Kidney glomerular epithelial cell (primary cell): ENCODE measurements around the gene TCF12.

Experiments
- DNase-seq: peaks from one replicate; lab custom pipeline; 2025; lab: John Stamatoyannopoulos, UW

Gene TCF12

DNA sequence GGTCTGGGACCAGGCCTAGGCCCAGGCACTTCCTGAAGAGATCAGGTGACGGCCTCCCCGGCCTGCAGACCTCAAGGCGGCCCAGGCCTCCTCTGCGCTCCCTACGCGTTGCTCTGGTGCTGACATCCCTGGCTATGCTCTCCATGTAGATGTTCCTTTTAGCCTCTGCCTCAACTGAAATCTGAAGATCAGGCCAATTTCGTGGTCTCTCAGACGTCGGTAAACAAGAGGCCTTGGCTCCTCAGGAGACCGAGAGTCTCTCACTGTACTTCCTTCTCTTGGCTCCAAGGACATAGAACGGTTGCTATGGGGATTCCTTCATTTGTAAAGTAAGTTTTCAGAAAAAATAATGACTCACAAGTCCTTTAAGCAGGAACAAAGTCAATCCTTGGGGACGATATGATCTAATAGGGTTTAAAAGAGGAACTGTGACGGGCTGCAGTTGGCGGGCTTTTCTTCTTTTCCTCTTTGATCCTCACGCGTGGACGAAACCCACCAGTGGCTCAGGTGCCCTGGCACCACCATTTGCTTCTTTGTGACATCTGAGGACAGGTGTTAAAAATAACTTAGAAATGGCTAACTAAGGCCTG lies 402.3 kb downstream of the TCF12 start:
- peak; percentile 33 for DNase-seq

DNA sequence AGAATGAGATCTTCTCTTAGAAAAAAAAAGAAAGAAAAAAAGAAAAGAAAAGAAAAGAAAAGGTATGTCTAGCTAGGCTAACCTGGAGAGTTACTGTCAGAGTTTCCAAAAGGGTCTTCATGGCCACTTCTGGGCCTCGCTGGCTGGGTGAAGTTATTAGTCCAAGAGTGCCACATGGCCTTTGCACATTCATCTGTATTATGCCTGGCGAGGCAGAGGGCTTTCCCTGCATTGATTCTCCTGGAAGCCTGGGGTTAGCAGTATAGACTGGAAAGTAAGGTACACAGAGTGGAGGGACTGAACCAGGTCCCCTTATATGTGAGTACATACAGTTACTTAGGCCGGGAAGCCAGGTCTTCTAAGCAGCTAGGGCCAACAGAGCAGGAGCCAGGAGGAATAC lies 403.0 kb downstream of the TCF12 start:
- no peak for DNase-seq

DNA sequence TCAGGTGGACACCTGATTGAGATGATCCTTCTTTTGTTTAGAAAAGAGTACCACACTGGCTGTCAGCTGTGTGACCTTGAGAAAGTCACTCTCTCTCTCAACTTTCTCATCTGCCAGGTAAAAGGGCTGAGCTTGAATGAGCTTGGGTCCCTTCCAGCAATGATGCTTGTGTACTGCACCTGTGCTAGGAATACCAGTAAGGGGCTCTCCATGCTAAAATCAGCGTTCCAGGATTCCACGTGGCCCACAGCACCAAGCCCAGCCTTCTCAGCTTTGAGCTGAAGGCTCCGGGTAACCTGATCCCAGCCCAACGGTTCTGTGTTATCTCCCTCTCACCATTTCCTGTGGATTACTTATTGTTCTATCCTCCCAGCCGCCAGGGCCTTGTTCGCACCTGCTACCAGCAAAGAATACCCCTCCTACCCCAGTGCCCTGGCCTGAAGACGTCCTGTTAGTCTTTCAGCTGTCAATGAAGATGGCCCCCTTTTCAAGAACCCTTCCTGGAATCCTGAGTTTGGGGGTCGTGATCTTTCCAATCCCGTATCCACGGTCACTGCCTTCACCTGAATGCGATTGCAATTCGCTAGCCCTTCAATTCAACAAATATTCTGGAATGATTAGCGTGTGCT lies 403.6 kb downstream of the TCF12 start:
- no peak for DNase-seq

DNA sequence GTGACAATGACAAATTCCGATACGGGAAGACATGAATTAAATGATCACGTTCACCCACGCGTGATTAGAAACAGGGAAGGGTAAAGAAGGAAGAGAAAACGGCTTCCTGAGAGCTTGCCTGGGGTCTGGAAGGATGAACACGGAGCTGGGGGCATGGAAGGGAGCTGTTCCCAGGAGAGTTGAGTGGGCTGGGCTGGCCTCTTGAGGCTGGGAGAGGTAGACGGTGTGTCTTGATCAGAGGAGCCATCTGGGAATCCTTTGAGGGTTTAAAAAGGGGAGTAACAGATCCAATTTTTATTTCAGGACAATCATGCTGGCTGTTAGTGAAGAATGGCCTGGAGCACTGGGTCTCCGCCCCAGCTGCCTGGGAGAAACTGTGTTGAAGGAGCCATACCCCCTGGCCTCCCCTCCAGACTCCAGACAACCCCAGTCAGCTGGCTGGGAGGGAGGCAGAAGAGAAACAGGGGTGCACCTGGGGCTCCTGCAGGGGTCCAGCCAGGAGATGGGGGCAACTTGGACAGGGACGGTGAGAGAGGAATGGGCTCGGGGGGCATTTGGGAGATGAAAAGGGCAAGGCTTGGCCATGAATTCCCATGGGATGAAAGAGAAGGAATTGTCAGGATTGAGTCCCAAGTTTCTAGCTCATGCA lies 404.3 kb downstream of the TCF12 start:
- DNase-seq = no peak

DNA sequence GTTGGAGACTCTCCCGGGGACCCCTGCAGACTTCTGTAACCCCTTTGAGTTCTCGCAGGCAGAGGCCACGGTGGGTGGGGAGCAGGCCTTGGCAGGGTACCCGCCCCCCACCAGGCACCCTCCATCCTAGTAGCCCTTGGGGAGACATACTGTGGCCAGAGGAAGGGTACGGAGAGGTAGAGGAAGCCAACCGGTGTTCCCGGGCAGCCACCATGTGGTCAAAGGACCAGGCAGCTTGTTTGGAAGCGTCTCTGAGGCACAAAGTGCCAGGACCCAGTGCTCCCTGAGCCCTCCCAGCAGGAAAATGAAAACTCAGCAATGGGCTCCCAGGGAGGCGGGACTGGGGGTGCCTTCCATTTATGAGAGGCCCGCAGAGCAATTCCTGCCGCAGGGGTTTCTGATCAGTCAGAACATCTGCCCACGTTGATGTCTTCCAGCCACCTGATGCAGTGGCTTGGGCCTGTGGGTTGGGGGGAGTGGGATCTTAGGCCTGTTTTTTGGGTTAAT lies 404.9 kb downstream of the TCF12 start:
- no peak for DNase-seq

DNA sequence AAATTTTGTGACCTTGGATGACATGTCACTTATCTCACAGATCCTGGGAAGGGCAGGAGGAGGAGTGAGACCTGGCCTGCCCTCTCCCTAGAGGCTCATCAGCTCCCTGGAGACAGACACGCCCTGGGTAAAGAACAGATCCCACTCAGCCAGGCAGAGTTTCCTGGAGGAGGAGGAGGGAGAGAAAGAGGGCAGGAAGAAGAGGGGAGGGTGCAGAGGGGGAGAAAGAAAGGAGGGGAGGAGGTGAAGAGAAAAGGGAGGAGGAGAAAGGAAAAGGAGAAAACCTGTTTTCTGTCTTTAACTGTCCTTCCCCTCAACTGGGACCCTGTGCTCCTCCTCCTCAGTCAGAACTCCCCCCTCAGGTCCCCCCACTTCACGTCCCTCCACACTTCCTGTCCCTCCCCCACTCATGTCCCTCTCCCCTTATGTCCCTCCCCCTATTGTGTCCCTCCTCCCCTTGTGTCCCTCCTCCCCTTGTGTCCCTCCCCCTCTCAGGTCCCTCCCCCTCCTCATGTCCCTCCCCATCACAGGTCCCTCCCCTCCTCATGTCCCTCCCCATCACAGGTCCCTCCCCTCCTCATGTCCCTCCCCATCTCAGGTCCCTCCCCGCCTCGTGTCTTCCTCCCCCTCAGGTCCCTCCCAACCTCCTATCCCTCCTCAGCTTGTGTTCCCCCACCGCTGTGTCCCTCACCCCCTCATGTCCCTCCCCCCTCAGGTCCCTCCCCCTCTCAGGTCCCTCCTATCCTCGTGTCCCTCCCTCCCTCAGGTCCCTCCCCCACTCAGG lies 405.6 kb downstream of the TCF12 start:
- peak; percentile 80 for DNase-seq

DNA sequence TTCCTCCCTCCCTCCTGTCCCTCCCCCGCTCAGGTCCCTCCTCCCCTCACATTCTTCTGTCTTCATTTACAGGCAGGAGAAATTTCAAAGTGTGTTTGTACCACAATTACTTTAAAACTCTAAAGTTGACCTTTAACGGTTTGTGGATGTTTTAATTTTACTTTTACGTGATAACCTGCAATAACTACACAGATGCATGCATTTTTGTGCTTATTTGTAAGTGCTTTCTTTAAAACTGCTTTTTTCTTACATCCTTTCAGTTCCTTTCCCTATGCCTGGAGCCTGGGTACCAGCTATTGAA lies 406.1 kb downstream of the TCF12 start:
- no peak for DNase-seq

DNA sequence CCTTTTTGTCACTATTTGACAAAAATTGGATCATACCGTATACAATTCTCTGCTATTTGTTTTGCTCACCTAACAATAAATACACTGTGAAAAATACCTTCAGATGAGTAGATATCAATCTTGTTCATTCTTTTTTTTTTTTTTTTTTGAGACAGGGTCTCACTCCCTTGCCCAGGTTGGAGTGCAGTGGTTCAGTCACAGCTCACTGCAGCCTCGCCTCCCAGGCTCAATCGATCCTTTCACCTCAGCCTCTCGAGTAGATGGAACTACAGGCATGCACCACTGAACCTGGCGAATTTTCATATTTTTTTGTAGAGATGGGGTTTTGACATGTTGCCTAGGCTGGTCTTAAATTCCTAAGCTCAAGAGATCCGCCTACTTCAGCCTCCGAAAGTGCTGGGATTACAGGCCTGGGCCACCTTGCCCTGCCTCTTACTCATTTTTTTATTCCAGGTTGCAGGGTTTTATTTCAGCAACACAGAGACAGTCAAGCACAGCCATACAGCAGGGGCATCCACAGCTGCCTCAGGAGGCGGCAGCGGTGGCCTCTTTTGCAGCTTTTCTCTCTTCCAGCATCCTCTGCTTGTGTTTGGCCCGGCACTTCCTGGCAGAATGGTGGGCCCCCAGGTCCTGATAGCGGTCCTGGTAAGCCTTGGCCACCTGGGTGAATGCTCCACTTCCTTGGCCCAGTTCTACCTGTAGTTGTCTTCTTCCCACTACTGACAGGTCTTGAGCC lies 406.7 kb downstream of the TCF12 start:
- DNase-seq = no peak

DNA sequence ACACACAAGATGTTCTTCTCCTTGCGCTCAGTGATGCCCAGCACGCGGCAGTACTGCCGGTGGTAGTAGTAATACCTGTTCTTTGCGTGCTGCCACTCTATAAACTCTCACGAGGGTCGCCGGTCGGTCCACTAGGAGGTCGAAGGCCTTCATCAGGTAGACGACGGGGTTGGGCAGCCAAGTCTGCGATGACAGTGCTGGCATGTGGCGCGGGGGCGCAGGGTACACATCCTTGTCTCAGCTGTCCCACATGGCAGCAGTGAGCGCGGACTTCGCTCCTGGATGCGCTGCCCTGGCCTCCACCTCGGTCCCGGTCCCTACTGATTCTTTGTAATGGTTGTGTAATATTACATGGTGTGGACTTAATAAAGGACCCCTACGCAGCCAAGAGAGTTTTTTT lies 407.8 kb downstream of the TCF12 start:
- DNase-seq = no peak

DNA sequence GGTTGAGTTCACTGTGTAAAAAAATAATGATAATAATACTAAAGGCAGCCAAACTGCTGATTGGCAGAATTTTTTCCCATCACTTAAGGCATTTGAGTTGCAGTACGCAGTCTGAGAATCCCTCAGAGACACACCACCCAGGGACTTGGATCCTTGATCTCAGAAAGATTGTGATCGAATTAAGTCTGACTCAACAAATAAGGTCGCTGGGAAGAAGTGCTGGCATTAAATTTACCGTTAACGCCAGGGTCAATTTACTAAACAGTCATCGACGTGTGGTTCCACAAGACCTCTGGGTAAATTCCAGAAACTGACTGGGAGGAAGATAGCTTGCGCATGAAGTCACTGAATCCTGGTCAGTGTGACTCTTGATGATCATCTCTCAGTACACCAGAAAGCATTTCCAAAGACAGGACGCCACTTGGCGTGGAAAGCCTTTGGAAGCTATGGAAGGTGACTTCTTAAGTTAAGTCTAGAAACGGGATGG lies 409.6 kb downstream of the TCF12 start:
- DNase-seq = peak; percentile 24

DNA sequence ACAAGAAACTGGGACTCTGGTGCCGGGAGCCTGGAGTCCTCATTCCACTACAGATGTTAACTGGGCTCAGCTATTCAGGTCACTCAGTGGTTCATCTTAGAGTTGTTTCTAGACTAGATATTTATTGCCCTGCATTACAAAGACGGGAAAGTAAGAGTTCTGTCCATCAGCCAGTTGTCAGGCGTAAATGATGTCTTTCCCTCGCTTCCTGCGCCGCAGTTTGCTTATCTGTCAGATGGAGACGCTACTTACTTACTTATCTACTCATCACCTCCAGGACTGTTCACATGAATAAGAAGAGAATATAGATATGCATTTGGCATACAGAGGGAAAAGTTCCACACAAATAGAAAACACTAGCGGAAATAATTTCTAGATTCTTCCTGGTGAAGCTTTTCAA lies 410.0 kb downstream of the TCF12 start:
- DNase-seq = no peak

DNA sequence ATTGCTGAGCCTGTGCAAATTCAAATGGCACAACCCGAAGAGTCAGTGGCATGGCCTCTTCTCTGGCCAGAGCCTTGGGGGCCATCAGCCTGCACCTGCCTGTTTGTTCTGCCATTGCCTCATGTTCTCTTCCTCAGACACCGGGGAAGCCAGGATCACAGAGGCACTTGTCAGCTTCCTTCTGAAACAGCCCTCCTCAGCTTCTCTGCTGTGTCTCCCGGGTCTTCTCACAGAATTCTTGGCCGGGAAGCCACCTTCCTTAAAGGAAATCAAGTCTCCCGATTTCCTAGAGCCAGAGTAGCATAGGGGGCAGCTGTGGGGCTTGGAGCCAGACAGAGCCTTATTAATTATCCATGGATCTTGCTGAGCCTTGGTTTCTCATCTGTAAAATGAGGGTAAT lies 410.5 kb downstream of the TCF12 start:
- DNase-seq = no peak

DNA sequence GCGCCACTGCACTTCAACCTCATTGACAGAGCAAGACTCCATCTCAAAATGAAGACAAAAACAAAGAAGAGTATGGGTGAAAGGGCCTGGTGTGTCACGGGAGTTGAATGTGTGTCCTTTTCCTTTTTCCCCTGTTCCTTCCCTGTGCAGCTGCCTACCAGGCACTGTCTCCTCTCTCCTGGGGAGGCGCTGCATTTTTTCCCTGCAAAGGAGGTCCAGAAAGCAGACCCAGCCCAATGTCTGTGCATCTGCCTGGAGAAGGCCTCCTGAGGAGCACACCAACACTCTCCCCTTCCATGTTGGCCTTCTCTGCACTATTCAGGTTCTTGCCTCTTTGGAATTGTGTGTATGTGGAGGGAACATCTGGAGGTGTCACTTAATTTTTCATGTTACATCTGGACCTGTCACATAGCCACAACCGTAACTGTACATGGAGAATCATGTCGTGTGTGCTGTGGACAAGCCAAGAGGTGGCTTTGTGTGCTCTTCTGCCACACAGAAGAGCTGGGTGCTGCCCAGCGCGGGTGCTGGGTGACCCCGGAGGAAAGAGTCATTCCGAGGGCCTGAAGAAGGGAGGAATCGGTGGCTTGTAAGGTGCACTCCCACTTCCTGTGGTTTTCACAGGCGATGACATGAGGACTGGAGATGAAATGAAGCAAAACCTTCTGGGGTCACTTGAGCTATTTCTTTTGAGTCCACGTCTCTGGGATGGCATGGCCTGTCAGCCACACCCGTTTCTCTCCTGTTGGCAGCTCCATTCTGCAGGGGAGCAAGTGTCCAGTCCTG lies 411.3 kb downstream of the TCF12 start:
- DNase-seq = peak; percentile 26

DNA sequence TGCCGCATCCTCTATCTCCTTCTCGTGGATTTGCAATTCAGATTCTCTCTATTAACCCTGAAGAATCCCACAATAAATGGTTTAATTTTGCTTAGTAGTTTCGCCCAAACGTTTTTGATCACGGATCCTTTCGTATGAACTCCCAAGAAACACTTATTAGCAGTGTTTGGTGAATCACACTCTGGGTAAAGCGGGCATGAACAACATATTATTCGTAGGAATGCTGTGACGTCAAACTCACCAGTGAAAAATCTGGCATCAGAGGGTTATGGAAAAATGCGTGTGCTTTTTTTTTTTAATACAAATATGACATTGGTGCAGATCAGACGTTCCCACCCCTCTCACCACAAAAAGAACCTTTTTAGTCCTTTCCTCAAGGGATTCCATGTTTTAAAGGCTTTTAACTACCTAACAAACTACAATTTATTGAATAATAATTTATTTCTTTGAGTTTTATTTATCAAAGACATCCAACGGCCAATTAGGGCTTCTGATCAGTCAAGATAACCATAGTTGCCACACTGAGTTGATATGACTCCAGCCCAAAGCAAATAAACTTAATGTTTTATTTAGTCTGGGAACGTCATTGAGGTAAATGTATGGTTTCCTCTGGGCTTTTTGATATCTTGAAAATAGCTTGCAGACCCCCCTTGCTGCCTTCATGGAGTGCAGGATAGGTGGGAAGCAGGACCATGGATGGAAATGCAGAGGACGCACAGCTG lies 412.3 kb downstream of the TCF12 start:
- DNase-seq = no peak

DNA sequence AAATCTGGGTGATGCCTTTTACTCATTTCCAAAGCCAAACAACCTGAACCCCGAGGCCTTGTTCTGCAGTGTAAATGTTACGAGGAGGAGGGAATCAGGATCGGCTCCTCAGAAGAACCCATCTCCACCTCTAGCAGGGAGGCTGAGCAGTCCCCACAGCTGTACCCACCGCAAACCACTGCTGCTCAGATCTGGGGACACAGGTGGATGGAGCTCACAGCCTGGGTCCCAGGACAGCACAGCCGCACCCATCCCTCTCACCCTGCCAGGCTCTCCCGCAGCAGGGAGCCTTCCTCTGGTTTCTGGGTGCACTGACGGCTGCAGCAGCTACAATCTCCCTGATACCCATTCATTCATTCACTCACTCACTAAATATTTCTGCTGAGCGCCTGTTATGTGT lies 413.9 kb downstream of the TCF12 start:
- no peak for DNase-seq

DNA sequence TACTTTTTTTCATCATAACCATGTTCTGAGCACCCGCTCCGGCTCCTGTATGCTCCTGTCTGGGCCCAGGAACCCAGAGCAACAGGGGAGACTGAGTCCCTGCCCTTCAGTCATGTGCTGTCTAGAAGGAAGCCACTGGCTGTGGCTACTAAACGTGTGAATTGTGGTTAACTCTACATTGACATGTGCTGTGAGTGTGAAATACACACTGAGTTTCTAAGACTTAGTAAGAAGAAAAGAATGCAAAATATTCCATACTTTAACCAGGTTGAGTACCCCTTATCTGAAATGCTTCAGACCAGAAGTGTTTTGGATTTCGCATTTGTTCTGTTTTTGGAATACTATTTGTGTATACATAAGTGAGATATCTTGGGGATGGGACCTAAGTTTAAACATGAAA lies 415.0 kb downstream of the TCF12 start:
- peak; percentile 40 for DNase-seq

DNA sequence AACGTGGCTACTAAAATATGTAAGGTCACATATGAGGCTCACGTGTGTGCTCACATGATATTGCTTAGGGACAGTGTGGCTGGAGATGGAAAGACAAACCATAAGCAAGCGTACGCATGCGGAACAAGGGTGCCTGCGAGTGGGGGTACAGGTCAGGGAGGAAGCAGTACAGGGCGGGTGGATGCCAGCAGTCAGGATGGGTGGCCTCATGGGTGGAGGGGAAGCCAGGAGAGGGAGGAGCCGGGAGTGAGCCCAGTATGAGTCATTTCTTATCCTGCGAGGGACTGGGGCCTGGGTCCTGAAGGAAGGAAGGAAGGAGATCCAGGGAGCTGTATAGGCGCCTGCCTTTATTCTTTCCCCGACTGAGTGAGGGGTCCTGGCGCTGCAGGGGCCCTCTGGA lies 415.8 kb downstream of the TCF12 start:
- no peak for DNase-seq

DNA sequence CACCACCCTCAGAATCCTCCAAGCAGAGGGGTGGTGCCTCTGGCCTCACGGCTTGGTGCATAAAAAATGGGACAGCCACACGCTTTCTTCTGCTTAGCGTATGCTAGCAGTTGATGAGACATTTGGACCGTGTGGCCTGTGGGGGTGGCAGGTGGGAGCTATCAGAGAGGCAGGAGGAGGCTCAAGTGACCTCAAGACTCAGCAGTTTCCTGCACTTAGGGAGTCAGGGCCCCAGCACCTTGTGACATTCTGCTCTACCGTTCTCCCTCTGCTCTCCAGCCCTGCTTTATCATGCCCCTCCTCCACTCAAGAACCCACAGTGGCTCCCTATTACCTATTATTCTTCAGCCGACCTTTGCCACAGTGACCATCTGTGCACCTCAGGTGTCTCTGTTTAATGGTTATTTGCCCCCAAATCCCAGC lies 416.9 kb downstream of the TCF12 start:
- no peak for DNase-seq

DNA sequence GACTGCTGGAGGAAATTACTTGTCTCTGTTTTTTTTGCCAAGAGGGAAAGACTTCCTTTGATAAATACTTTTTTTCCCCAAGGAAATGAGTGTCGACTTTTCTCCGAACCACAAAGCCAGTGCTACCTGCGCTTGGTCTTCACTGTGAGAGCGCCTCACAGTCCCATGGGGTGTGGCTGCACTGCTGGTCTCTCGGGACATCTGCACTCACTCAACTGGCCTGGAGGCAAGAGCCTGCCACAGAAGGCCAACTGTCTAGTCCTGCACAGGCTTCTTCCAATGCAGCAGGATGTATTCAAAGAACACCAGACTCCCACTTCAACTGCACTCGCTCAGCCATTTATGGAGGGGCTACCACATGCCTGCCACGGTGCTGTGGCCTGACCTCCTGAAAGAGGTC lies 417.3 kb downstream of the TCF12 start:
- DNase-seq = no peak

DNA sequence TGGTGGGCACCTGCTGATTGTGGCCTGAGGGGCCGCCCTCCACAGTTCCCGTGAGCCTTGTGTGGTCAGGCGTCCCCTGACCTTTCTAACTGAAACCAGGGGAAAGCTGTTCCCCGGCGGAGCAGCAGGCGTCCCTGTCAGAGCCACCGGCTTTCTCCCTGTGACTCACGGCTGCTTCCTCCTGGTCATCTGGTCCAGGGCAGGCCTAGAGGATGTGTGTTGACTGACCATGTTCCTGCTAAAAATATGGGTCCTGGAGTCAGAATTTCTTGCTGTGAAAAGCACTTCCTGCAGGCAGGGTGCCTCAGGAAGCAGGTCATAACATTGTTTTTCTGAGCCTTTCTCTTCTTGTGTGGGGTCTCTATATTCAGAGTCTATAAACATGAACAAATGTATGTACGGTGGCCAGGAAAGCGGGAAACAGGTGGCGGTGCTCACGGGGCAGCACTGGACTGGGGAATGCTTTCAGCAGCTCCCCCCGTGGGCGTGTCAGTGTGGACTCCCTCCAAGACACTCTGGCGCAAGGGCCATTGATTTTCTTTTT lies 419.5 kb downstream of the TCF12 start:
- DNase-seq = no peak
